ENCODE data around the gene RASAL1.

DNA sequence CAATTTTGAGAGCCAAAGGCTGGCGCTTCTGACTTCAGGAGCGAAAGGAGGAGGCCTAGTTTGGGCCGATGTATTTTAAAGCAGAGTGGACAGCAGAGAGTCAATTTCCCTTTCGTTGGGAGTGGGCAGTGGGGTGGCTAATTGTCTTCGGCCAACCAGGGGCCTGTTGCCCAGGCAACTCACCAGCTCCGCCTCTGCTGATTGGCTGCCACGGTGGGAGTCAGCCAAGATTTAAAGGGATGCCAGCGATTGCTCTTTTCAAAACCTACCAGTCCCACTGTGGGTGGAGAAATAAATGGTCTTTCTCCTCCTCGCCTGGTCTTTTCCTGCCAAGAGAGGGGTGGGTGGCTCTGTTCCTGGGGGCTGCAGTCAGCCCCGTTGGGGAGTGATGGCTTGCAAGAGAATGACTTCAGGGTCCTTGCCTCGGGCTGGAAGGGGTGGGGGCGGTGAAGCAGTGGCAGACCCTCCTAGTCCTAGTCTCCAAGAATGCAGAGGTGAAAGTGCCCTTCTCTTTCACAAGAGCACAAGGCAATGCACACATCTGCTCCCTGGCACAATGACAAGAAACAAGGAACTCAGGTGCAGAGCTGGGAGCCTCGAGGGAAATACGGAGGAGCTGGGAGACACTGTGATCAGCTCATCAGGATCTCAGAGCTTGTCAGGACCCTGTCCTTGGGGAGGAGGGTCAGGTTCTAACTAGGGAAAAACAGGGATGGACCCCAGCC lies 37.7 kb downstream of the RASAL1 start:
- TF ChIP-seq POLR2AphosphoS5 (IDR thresholded peaks at IDR 0.05; ENCODE audit: low read depth, low read length): no peak
- no peak for TF ChIP-seq POLR2A (IDR thresholded peaks at IDR 0.05; ENCODE audit: low read depth, low read length)
- no peak for TF ChIP-seq TAF1 (IDR thresholded peaks at IDR 0.05; ENCODE audit: borderline replicate concordance, low read depth, low read length)
